Suprapubic skin (tissue), 4 donors: ENCODE results near the gene SLC36A3. TPM values are rescaled to one million over a fixed set of nuclear protein-coding genes. Genes with fewer than 3 reads are reported as not detected.

ENCODE experiments used
- DNase-seq, 2 donors: peaks; one replicate each; pipeline ENCODE4 v3.0.0-alpha.2; 2019; ENCODE audit warnings: low spot score in 2 of 2
- H3K27ac ChIP-seq: fragments of 200-600 bp; sonication (generic); one replicate; pipeline ENCODE4 v1.5.1; 2019
- H3K27me3 ChIP-seq: fragments of 200-600 bp; sonication (generic); one replicate; pipeline ENCODE4 v1.5.1; 2019
- H3K36me3 ChIP-seq: fragments of 200-600 bp; sonication (generic); one replicate; pipeline ENCODE4 v1.5.1; 2019
- H3K4me1 ChIP-seq: fragments of 200-600 bp; sonication (generic); one replicate; pipeline ENCODE4 v1.5.1; 2019
- H3K4me3 ChIP-seq: fragments of 200-600 bp; sonication (generic); one replicate; pipeline ENCODE4 v1.5.1; 2019; ENCODE audit warnings: mild to moderate bottlenecking
- H3K9me3 ChIP-seq: fragments of 200-600 bp; sonication (generic); one replicate; pipeline ENCODE4 v1.5.1; 2019
- EP300 ChIP-seq: sonication (generic); formaldehyde crosslinking; IDR thresholded peaks from one replicate; pipeline ENCODE4 v1.6.1; 2017; ENCODE audit warnings: antibody characterized with exemption
- POLR2A ChIP-seq, 2 donors: fragments of 450-650 bp; IDR thresholded peaks; one replicate each; pipeline ENCODE4 v1.6.1; 2017; ENCODE audit warnings: antibody characterized with exemption in 2 of 2, mild to moderate bottlenecking in 2 of 2, moderate library complexity in 2 of 2
- POLR2AphosphoS5 ChIP-seq, 3 donors: sonication (generic); formaldehyde crosslinking; IDR thresholded peaks; one replicate each; pipeline ENCODE4 v1.6.1; 2017; ENCODE audit warnings: antibody characterized with exemption in 3 of 3
- WGBS: methylation state at CpG from one replicate; pipeline ENCODE4 v1.1.5; 2018; 5-methylcytosine and 5-hydroxymethylcytosine counted together
- total RNA-seq, 4 donors: library from RNA; depleted of rRNA; stranded (reverse); fragments of >200 nt; gene quantifications; one replicate each; pipeline ENCODE4 v1.1.0, GENCODE V29; 2016
- TF ChIP-seq, protein P1 (sequence below), 2 donors: fragments of 200-600 bp in 1 of 2; fragments of 450-650 bp in 1 of 2; sonication (generic) in 1 of 2; IDR thresholded peaks; one replicate each; pipeline ENCODE4 v1.5.1; 2016 to 2019; ENCODE audit warnings: antibody characterized with exemption in 2 of 2, mild to moderate bottlenecking in 1 of 2, moderate library complexity in 1 of 2

Gene SLC36A3
- total RNA-seq, 4 donors from 2014 or later, result not detected

GRCh38 chr5:151250346-151251000, 53.1 kb downstream of the SLC36A3 start:
- no peak for TF ChIP-seq POLR2AphosphoS5 (IDR thresholded peaks at IDR 0.05)
- no peak for TF ChIP-seq POLR2A (IDR thresholded peaks at IDR 0.05)
- no peak for TF ChIP-seq EP300
- TF ChIP-seq, protein P1, sequence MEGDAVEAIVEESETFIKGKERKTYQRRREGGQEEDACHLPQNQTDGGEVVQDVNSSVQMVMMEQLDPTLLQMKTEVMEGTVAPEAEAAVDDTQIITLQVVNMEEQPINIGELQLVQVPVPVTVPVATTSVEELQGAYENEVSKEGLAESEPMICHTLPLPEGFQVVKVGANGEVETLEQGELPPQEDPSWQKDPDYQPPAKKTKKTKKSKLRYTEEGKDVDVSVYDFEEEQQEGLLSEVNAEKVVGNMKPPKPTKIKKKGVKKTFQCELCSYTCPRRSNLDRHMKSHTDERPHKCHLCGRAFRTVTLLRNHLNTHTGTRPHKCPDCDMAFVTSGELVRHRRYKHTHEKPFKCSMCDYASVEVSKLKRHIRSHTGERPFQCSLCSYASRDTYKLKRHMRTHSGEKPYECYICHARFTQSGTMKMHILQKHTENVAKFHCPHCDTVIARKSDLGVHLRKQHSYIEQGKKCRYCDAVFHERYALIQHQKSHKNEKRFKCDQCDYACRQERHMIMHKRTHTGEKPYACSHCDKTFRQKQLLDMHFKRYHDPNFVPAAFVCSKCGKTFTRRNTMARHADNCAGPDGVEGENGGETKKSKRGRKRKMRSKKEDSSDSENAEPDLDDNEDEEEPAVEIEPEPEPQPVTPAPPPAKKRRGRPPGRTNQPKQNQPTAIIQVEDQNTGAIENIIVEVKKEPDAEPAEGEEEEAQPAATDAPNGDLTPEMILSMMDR (IDR thresholded peaks at IDR 0.05), result no peak
- peak in 1 of 2 donors; percentile 50 for DNase-seq
- no peak overlapping the region for H3K27ac ChIP-seq
- peaks cover 27% of the 10 kb centered on the region for H3K4me1 ChIP-seq
- H3K27me3 ChIP-seq, result no peaks in the 10 kb centered on the region
- 90% methylated on average over 10 of the region's 10 CpGs for WGBS
- H3K4me3 ChIP-seq, result no peak overlapping the region
- H3K36me3 ChIP-seq, result no peaks in the 10 kb centered on the region
- H3K9me3 ChIP-seq, result no peaks in the 10 kb centered on the region

- Histone ChIP-seq H3K36me3 (no peaks in the 10 kb centered on the region), H3K27ac (no peak overlapping the region), H3K4me1 (peaks cover 17% of the 10 kb centered on the region), H3K27me3 (no peaks in the 10 kb centered on the region), H3K4me3 (no peak overlapping the region), H3K9me3 (no peaks in the 10 kb centered on the region)
- peak in 1 of 2 donors; percentile 4 for DNase-seq
- WGBS, result 79% methylated on average over 5 of the region's 5 CpGs
- TF ChIP-seq POLR2AphosphoS5 (IDR thresholded peaks at IDR 0.05), result no peak
- no peak for TF ChIP-seq POLR2A (IDR thresholded peaks at IDR 0.05)
- no peak for TF ChIP-seq EP300
- TF ChIP-seq, protein P1 (IDR thresholded peaks at IDR 0.05), result no peak
These were observed 54.3 kb downstream of the SLC36A3 start for GRCh38 chr5:151249281-151249680.

DNA sequence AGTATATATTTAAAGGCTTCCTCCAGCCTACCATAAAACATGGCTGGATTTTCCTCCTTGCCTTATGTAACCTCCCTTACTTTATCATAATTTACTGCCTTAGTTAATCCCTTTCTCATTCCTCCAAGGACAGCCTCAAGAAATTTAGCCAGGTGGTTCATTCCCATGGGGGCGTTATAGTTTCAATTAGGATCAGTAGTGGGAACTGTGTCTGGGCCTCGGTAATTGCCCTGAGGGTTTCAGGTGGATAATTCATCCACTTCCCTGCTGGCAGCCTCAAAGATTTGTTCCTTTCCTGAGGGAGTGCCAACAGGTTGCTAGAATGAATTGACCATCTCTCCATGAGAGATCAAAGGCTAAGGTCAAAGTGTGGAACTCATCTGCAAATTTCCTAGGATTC, 54.9 kb downstream of the SLC36A3 start:
- peaks cover 10% of the 10 kb centered on the region for H3K4me1 ChIP-seq
- H3K27me3 ChIP-seq, result no peaks in the 10 kb centered on the region
- no peaks in the 10 kb centered on the region for H3K9me3 ChIP-seq
- no peak overlapping the region for H3K27ac ChIP-seq
- H3K36me3 ChIP-seq, result no peaks in the 10 kb centered on the region
- H3K4me3 ChIP-seq, result no peak overlapping the region
- WGBS, result 73% methylated on average over 2 of the region's 2 CpGs
- no peak for TF ChIP-seq POLR2AphosphoS5 (IDR thresholded peaks at IDR 0.05)
- no peak for TF ChIP-seq POLR2A (IDR thresholded peaks at IDR 0.05)
- no peak for TF ChIP-seq EP300
- TF ChIP-seq, protein P1 (IDR thresholded peaks at IDR 0.05), result no peak
- peak in 1 of 2 donors; percentile 5 for DNase-seq

DNA sequence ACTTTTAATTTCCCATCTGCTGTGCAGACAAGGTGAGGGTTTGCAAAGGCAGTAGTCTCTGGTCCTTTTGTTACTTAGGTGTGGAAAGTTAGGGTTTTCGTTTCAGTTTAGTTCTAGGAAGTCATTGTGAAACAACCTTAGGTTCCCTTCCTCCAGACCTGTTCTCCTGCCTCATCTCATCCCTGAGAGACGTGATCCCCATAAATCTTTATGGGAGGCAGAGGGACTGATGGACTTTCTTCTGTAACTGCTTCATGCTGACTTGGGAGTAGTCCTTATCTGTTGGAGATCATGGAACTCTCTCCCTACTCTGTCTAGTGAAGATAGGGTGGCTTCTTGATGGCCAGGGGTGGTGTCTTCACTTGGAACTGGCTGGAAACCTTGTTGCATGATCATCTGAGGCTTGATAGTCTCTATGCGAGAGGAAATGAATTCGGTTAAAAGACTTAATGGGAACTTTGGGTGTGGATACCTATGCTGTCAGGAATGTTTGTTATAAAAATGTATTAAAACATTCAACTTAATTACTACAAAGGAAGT, 57.8 kb downstream of the SLC36A3 start:
- H3K4me3 ChIP-seq, result no peak overlapping the region
- WGBS, result 83% methylated on average over 4 of the region's 4 CpGs
- no peak for DNase-seq
- TF ChIP-seq, protein P1 (IDR thresholded peaks at IDR 0.05), result no peak
- no peak for TF ChIP-seq EP300
- TF ChIP-seq POLR2A (IDR thresholded peaks at IDR 0.05), result no peak
- no peaks in the 10 kb centered on the region for H3K27me3 ChIP-seq
- no peaks in the 10 kb centered on the region for H3K4me1 ChIP-seq
- H3K9me3 ChIP-seq, result no peaks in the 10 kb centered on the region
- H3K36me3 ChIP-seq, result no peaks in the 10 kb centered on the region
- H3K27ac ChIP-seq, result no peak overlapping the region

DNA sequence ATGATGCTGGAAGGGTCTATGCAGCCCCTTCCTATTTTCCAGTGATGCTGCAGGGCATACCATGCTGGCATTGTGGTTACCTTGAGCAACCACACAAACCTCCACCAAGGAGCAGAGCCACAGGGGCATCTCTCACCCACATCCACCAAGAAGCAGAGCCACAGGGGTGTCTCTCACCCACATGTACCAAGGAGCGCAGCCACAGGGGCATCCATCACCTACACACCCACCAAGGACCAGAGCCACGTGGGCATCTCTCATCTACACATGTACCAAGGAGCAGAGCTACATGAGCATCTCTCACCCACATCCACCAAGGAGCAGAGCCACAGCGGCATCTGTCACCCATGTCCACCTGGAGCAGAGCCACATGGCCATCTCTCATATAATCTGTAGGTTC, 59.4 kb downstream of the SLC36A3 start:
- no peaks in the 10 kb centered on the region for H3K27me3 ChIP-seq
- no CpG with 5 or more reads among the region's 3 CpGs for WGBS
- no peaks in the 10 kb centered on the region for H3K4me1 ChIP-seq
- H3K9me3 ChIP-seq, result no peaks in the 10 kb centered on the region
- no peak overlapping the region for H3K27ac ChIP-seq
- H3K4me3 ChIP-seq, result no peak overlapping the region
- DNase-seq, result no peak
- no peaks in the 10 kb centered on the region for H3K36me3 ChIP-seq
- TF ChIP-seq EP300, result no peak
- no peak for TF ChIP-seq POLR2A (IDR thresholded peaks at IDR 0.05)
- TF ChIP-seq POLR2AphosphoS5 (IDR thresholded peaks at IDR 0.05), result no peak
- TF ChIP-seq, protein P1 (IDR thresholded peaks at IDR 0.05), result no peak
